ENCODE measurements around the gene NASP. TPM values are rescaled to one million over a fixed set of nuclear protein-coding genes. Genes with fewer than 3 reads are reported as not detected.
A peak's percentile ranks its signal among the peaks of the same experiment; 100 is the strongest.

The NASP gene
- total and polyA plus RNA-seq, 2 of the 13 experiments (the other 11 are each of a cell fraction or from before 2014, with no cell fraction given), result 132 to 256 TPM

- TF ChIP-seq POGK (CRISPR knock-in tag; conservative IDR thresholded peaks at IDR 0.05), result peak; percentile 53; the same call in 1 of the 2 replicates
- TF ChIP-seq RFXANK (CRISPR knock-in tag; IDR thresholded peaks at IDR 0.05), result no peak
- TF ChIP-seq GZF1 (CRISPR knock-in tag; IDR thresholded peaks at IDR 0.05), result no peak
- no peak for TF ChIP-seq ZNF7 (CRISPR knock-in tag; IDR thresholded peaks at IDR 0.05)
- TF ChIP-seq PITX1 (CRISPR knock-in tag; IDR thresholded peaks at IDR 0.05), result peak; percentile 69
- TF ChIP-seq FUBP1 (CRISPR knock-in tag; IDR thresholded peaks at IDR 0.05; ENCODE audit: borderline replicate concordance), result no peak
- no peak for TF ChIP-seq ZNF501 (CRISPR knock-in tag; IDR thresholded peaks at IDR 0.05)
- TF ChIP-seq ZFP90 (CRISPR knock-in tag; IDR thresholded peaks at IDR 0.05; ENCODE audit: borderline replicate concordance), result no peak
- 0 out of 2 replicates have a peak, but pooled peaks have one; percentile 45 for TF ChIP-seq YEATS2 (CRISPR knock-in tag; IDR thresholded peaks at IDR 0.05; ENCODE audit: borderline replicate concordance)
- TF ChIP-seq SMAD3 (CRISPR knock-in tag; IDR thresholded peaks at IDR 0.05), result 0 out of 2 replicates have a peak, but pooled peaks have one; percentile 41
- TF ChIP-seq MLLT10 (CRISPR knock-in tag; IDR thresholded peaks at IDR 0.05), result no peak
- TF ChIP-seq ZNF207 (IDR thresholded peaks at IDR 0.05; ENCODE audit: borderline replicate concordance), result no peak
- TF ChIP-seq KAT7 (CRISPR knock-in tag; IDR thresholded peaks at IDR 0.05; ENCODE audit: borderline replicate concordance), result no peak
- TF ChIP-seq ZBTB10 (CRISPR knock-in tag; IDR thresholded peaks at IDR 0.05; ENCODE audit: borderline replicate concordance), result no peak
- no peak for TF ChIP-seq ZFYVE20 (CRISPR knock-in tag; IDR thresholded peaks at IDR 0.05; ENCODE audit: borderline replicate concordance, low read depth)
- TF ChIP-seq ZBTB39 (CRISPR knock-in tag; IDR thresholded peaks at IDR 0.05), result no peak
- TF ChIP-seq PBX2 (CRISPR knock-in tag; IDR thresholded peaks at IDR 0.05), result no peak
- no peak for TF ChIP-seq ZNF710 (CRISPR knock-in tag; IDR thresholded peaks at IDR 0.05; ENCODE audit: borderline replicate concordance)
- TF ChIP-seq CHD2 (IDR thresholded peaks at IDR 0.05; ENCODE audit: low read depth, low read length), result no peak
These were observed 41.2 kb upstream of the NASP start (continued) for GRCh38 chr1:45542591-45542990.

Data from HepG2 (cell line).